Measurements from ENCODE around the gene ARFGEF3. TPM values are rescaled to one million over a fixed set of nuclear protein-coding genes. Genes with fewer than 3 reads are reported as not detected.

The ARFGEF3 gene
- total RNA-seq, 1 donor from 2014 or later = 3.8 TPM

DNA sequence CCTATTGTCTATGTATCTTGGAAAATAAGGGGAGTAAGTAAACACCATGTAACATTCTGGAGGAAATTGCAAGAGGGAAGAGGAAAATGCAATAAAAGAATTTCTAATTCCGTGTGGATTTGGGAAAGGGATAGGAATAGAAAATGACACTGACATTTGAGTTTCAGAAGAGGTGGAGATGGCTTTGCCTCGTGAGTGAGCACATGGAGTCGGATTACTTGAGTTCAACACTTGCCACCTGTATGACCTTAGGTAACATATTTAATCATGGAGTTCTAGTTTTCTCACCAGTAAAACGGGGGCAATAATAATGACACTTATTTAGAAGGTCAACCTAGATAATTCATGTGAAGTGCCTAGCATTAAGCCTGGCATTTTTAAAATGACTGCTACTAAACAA is 67.3 kb downstream of the ARFGEF3 start:
- no peak overlapping the region for H3K27ac Mint-ChIP-seq
- Histone ChIP-seq H2AFZ (replicated peaks) (no peak overlapping the region), H3K36me3 (no peaks in the 10 kb centered on the region), H3K27ac (no peak overlapping the region), H3K9ac (no peak overlapping the region), H3K9me3 (ENCODE audit: low read depth) (no peaks in the 10 kb centered on the region), H4K20me1 (ENCODE audit: low read depth) (no peaks in the 10 kb centered on the region), H3F3A (ENCODE audit: low read depth) (no peaks in the 10 kb centered on the region), H3K4me1 (peaks cover 17% of the 10 kb centered on the region), H3K4me3 (no peak overlapping the region), H3K79me2 (ENCODE audit: low read depth) (no peaks in the 10 kb centered on the region), H3K27me3 (no peaks in the 10 kb centered on the region), H3K4me2 (no peak overlapping the region)
- H3K4me1 Mint-ChIP-seq = peaks cover 38% of the 10 kb centered on the region
- H3K36me3 Mint-ChIP-seq = no peaks in the 10 kb centered on the region
- DNase-seq (ENCODE audit: low spot score) = no peak
- H3K9me3 Mint-ChIP-seq = no peaks in the 10 kb centered on the region
- H3K27me3 Mint-ChIP-seq (ENCODE audit: insufficient read depth, low read depth) = no peaks in the 10 kb centered on the region
- H3K4me3 Mint-ChIP-seq = no peak overlapping the region
- TF ChIP-seq EZH2 (IDR thresholded peaks at IDR 0.05) = no peak
- TF ChIP-seq EZH2phosphoT487 (IDR thresholded peaks at IDR 0.05) = no peak
- TF ChIP-seq, protein P1, sequence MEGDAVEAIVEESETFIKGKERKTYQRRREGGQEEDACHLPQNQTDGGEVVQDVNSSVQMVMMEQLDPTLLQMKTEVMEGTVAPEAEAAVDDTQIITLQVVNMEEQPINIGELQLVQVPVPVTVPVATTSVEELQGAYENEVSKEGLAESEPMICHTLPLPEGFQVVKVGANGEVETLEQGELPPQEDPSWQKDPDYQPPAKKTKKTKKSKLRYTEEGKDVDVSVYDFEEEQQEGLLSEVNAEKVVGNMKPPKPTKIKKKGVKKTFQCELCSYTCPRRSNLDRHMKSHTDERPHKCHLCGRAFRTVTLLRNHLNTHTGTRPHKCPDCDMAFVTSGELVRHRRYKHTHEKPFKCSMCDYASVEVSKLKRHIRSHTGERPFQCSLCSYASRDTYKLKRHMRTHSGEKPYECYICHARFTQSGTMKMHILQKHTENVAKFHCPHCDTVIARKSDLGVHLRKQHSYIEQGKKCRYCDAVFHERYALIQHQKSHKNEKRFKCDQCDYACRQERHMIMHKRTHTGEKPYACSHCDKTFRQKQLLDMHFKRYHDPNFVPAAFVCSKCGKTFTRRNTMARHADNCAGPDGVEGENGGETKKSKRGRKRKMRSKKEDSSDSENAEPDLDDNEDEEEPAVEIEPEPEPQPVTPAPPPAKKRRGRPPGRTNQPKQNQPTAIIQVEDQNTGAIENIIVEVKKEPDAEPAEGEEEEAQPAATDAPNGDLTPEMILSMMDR (IDR thresholded peaks at IDR 0.05) = no peak

DNA sequence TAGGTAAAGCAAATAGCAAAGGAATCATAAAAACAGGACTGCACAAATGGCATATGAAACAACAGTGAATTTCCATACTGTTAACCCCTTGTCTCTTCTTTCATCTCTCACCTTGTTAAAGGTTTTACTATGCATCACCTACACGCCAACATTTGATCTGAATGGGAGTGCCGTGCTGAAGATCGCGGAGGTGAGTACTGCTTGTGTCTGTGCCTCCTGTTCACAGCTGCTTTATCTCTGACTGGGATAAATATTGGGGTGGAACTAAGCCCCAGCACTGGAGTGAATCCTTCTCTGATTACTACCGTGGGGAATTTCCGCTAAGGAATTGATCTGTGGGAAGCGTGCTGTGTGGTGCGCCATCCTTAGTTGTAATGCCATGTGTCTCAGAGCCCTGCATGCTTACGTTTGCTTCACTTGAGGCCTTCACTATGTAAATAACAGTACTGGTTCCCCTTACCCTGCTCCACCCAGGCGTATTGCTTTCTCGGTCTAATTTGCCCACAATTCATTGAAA is 68.0 kb downstream of the ARFGEF3 start:
- Mint-ChIP-seq H3K36me3 (no peaks in the 10 kb centered on the region), H3K27me3 (ENCODE audit: insufficient read depth, low read depth) (no peaks in the 10 kb centered on the region), H3K4me3 (no peak overlapping the region), H3K9me3 (no peaks in the 10 kb centered on the region), H3K4me1 (peaks cover 38% of the 10 kb centered on the region), H3K27ac (no peak overlapping the region)
- Histone ChIP-seq H3K9ac (no peak overlapping the region), H3K4me3 (no peak overlapping the region), H3K27ac (no peak overlapping the region), H3K4me1 (peaks cover 17% of the 10 kb centered on the region), H3F3A (ENCODE audit: low read depth) (no peaks in the 10 kb centered on the region), H3K4me2 (no peak overlapping the region), H4K20me1 (ENCODE audit: low read depth) (no peaks in the 10 kb centered on the region), H3K79me2 (ENCODE audit: low read depth) (no peaks in the 10 kb centered on the region), H3K27me3 (no peaks in the 10 kb centered on the region), H3K9me3 (ENCODE audit: low read depth) (no peaks in the 10 kb centered on the region), H2AFZ (replicated peaks) (no peak overlapping the region), H3K36me3 (no peaks in the 10 kb centered on the region)
- no peak for TF ChIP-seq EZH2 (IDR thresholded peaks at IDR 0.05)
- TF ChIP-seq, protein P1 (IDR thresholded peaks at IDR 0.05) = no peak
- no peak for TF ChIP-seq EZH2phosphoT487 (IDR thresholded peaks at IDR 0.05)
- DNase-seq (ENCODE audit: low spot score) = no peak

DNA sequence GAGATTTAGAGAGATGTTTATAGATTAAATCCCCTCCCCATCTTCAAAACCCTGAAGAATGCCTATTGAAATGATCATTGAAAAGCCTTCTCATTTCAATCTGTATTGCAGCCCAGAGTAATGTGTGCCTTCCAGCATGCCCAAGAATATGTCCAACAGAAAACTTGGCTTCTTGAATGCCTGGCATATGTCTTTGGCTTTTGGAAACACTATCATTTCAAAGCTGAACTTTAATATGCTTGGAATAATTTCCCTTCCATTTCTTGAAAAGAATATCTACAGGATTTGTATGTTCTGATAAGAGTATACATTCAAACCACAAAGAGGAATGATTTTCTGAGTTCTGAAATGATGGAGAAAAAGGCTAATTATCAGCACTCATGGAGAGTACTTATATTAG is 68.5 kb downstream of the ARFGEF3 start:
- Histone ChIP-seq H3K9me3 (ENCODE audit: low read depth) (no peaks in the 10 kb centered on the region), H3K4me1 (peaks cover 17% of the 10 kb centered on the region), H3K4me2 (no peak overlapping the region), H3K4me3 (no peak overlapping the region), H2AFZ (replicated peaks) (no peak overlapping the region), H3K36me3 (no peaks in the 10 kb centered on the region), H3K9ac (no peak overlapping the region), H3K27me3 (no peaks in the 10 kb centered on the region), H4K20me1 (ENCODE audit: low read depth) (no peaks in the 10 kb centered on the region), H3K27ac (no peak overlapping the region), H3K79me2 (ENCODE audit: low read depth) (no peaks in the 10 kb centered on the region), H3F3A (ENCODE audit: low read depth) (no peaks in the 10 kb centered on the region)
- no peaks in the 10 kb centered on the region for H3K27me3 Mint-ChIP-seq (ENCODE audit: insufficient read depth, low read depth)
- no peak overlapping the region for H3K4me3 Mint-ChIP-seq
- no peaks in the 10 kb centered on the region for H3K9me3 Mint-ChIP-seq
- H3K36me3 Mint-ChIP-seq = no peaks in the 10 kb centered on the region
- no peak for TF ChIP-seq EZH2 (IDR thresholded peaks at IDR 0.05)
- TF ChIP-seq EZH2phosphoT487 (IDR thresholded peaks at IDR 0.05) = no peak
- TF ChIP-seq, protein P1 (IDR thresholded peaks at IDR 0.05) = no peak
- H3K4me1 Mint-ChIP-seq = peaks cover 38% of the 10 kb centered on the region
- no peak for DNase-seq (ENCODE audit: low spot score)
- no peak overlapping the region for H3K27ac Mint-ChIP-seq
